Epithelial cell of alveolus of lung (primary cell): ENCODE measurements around the gene ASPRV1. TPM values are rescaled to one million over a fixed set of nuclear protein-coding genes. Genes with fewer than 3 reads are reported as not detected.

ENCODE experiments used
- total RNA-seq: library from RNA; depleted of rRNA; stranded (reverse); fragments of >200 nt; gene quantifications from 2 replicates; pipeline ENCODE4 v1.2.1, GENCODE V29; 2015

The ASPRV1 gene
- 0.26 and 3.4 TPM in 2 replicates for total RNA-seq

DNA sequence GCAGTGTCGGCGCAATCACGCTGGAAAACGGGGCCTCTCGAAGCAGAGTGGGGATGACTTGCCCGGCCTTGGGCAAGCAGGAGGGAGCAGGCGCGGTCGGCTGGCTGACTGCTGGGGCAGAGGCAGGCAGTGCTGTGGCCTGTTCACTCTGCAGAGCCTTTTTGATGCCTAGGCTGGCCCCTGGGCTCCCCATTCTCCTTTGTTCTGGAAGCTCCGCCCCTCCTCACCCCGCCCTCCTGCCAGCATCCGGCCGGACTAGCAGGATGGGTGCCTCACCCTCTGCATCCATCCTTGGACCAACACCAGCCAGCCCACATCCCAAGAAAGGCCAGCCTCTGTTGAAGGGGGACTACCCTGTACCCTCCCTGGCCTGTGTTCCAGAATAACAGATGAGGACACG is at the start of gene ASPRV1:
Gene ASPRV1 (minus strand): TSS at position 136 of the 400 bp plus-strand sequence. CDS start 195 bp downstream, outside the sequence.

DNA sequence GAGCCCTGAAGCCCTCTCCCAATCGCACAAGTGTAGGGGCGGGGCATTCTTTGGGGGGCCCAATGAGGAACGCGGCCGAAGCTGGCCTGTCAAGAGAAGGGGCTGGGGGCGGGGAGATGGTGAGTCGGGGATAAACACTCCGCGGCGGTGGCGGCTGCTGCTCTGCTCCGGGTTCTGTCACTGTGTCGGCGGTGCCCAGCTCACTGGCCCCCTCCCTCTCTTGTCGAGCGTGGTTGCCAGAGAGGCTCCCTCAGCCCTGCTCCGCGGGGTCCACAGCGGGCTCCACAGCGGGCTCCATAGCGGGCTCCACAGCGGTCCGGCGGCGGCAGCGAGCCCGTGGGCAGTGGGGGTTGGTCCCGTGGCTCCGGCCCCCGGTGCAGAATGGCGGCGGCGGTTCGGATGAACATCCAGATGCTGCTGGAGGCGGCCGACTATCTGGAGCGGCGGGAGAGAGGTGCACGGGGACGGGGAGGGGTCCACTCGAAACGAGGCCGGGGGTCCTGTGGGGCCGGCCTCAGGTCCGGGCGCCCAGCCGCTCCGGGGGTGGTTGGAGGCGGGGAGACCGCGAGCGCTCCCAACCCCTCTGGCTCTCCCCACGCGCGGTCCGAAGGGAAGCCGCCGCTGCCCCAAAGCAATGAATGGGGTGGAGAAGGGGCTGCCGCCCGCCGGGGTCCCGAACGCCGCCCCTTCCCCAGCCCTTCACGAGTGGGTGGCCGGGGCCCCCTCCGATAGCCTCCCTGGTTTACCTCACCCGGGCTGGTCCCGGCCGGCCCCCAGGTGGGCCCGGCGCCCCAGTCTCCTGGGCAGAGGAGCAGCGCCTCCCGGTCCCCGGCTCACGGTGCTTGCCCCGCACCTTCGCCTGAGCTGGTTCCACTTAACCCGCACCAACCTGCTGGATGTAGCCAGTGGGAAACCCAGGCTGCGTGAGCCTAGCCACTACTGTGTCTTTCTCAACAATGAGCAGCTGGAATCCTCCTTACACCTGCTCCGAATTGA is 46.2 kb downstream of the ASPRV1 start, which contains the start of gene MXD1:
Gene MXD1 (plus strand): TSS at position 160 of the 996 bp plus-strand sequence. CDS start 222 bp downstream, at position 382.

Other genes with a start within 250 kb of the ASPRV1 start
- gene ANXA4, start 219.5 kb downstream of the ASPRV1 start, total RNA-seq = 26.7 and 33.1 TPM in 2 replicates
- 7.0 and 7.9 TPM in 2 replicates for gene GMCL1, start 132.0 kb downstream of the ASPRV1 start, total RNA-seq
- 51.0 and 53.9 TPM in 2 replicates for gene SNRNP27, start 67.7 kb downstream of the ASPRV1 start, total RNA-seq
- gene MXD1, start 46.5 kb downstream of the ASPRV1 start, total RNA-seq = 5.2 and 5.6 TPM in 2 replicates
- 105 and 160 TPM in 2 replicates for gene PCBP1, start 125.8 kb upstream of the ASPRV1 start, total RNA-seq
- gene C2orf42, start 229.4 kb upstream of the ASPRV1 start, total RNA-seq = 9.3 and 19.2 TPM in 2 replicates